Ishikawa (cell line): ENCODE data around the gene IL36G.

Source experiments
- CEBPB ChIP-seq: IDR thresholded peaks from 2 replicates; pipeline ENCODE4 v1.6.1; 2012
- CREB1 ChIP-seq: IDR thresholded peaks from 2 replicates; pipeline ENCODE4 v1.6.1; 2012; ENCODE audit warnings: low read depth
- EGR1 ChIP-seq: IDR thresholded peaks from 2 replicates; pipeline ENCODE4 v1.6.1; 2012
- EP300 ChIP-seq: IDR thresholded peaks from 2 replicates; pipeline ENCODE4 v1.6.1; 2012; ENCODE audit warnings: borderline replicate concordance
- FOXM1 ChIP-seq: IDR thresholded peaks from 2 replicates; pipeline ENCODE4 v1.6.1; 2012; ENCODE audit warnings: low read depth, borderline replicate concordance
- NFIC ChIP-seq: IDR thresholded peaks from 2 replicates; pipeline ENCODE4 v1.6.1; 2012
- RAD21 ChIP-seq: IDR thresholded peaks from 2 replicates; pipeline ENCODE4 v1.6.1; 2012; ENCODE audit warnings: low read depth
- TAF1 ChIP-seq: IDR thresholded peaks from 2 replicates; pipeline ENCODE4 v1.6.1; 2012; ENCODE audit warnings: low read depth, mild to moderate bottlenecking
- TCF12 ChIP-seq: IDR thresholded peaks from 2 replicates; pipeline ENCODE4 v1.6.1; 2012; ENCODE audit warnings: low read depth
- TEAD4 ChIP-seq: IDR thresholded peaks from 2 replicates; pipeline ENCODE4 v1.6.1; 2012
- YY1 ChIP-seq: IDR thresholded peaks from 2 replicates; pipeline ENCODE4 v1.6.1; 2012; ENCODE audit warnings: low read depth
- ZBTB7A ChIP-seq: IDR thresholded peaks from 2 replicates; pipeline ENCODE4 v1.6.1; 2012; ENCODE audit warnings: low read depth
- TF ChIP-seq, protein P1 (sequence below): IDR thresholded peaks from 2 replicates; pipeline ENCODE4 v1.6.1; 2012
- TF ChIP-seq, protein P2 (sequence below): IDR thresholded peaks from 2 replicates; pipeline ENCODE4 v1.6.1; 2012; ENCODE audit warnings: low read depth, mild to moderate bottlenecking
- TF ChIP-seq, protein P3 (sequence below): IDR thresholded peaks from 2 replicates; pipeline ENCODE4 v1.6.1; 2012

The IL36G gene

DNA sequence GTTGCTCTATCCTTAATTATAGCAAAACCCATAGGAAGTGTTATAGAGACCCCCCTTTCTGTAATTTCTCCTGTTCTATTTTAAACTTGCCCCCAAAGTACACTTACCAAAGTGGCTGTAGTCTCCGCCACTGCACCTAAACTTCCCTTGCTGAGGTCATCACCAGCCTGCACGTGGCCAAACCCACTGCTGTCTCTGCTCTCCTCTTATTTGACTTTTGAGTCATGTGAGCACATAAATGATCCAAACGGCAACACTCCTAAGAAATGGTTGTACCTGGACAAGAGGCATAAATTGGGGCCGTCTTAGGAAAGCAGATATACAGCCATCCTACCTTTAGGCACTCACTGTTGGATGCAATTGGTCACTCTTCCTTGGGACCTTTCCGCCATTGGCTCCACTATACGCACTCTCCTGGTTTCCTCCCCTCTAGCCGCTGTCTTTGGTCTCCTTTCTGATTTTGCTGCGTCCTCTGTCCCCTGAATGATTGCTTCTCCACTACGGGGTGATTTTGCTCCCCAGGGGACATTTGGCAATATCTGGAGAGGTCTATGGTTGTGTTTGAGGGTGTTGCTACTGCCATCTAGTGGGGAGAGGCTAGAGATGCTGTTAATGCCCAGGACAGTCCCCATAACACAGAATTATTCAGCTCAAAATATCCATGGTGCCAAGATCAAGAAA is 19.2 kb upstream of the IL36G start:
- TF ChIP-seq RAD21: peak; percentile 64
- TF ChIP-seq ZBTB7A: no peak

DNA sequence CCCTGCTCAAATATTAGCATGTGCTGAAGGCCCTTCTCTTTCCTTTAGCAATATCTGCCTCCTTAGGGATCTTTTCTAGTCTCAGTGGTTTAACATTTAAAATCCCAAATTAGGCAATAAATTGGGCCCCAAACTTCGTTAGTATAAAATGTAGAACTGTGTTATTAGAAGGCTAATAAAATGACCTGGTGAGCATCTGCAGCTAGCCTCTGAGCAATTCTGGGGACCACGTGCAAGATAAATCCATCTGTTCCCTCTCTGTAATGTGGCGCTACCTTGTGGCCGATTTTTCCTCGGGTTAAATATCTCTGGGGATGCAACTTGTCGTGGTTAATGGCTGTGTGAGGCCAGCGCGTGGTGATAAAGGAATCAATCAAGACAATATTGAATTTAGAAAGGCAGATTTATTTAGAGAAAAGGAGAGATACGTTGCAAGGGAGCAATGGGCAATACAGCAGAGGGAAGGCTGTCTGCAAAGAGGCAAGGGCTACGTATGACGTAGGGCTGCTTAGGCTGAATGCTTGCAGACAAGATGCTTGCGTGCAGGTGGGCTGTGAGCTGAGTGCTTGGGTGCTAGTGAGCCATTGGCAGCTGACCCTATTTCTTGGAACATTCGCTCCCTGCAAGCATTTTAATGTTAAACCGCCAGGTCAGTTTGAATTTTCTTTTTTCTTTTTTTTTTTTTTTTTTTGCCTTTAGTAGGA is 18.5 kb upstream of the IL36G start:
- TF ChIP-seq EP300 (no peak), FOXM1 (no peak), TAF1 (no peak), EGR1 (no peak)
- TF ChIP-seq, protein P1, sequence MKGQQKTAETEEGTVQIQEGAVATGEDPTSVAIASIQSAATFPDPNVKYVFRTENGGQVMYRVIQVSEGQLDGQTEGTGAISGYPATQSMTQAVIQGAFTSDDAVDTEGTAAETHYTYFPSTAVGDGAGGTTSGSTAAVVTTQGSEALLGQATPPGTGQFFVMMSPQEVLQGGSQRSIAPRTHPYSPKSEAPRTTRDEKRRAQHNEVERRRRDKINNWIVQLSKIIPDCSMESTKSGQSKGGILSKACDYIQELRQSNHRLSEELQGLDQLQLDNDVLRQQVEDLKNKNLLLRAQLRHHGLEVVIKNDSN: no peak

DNA sequence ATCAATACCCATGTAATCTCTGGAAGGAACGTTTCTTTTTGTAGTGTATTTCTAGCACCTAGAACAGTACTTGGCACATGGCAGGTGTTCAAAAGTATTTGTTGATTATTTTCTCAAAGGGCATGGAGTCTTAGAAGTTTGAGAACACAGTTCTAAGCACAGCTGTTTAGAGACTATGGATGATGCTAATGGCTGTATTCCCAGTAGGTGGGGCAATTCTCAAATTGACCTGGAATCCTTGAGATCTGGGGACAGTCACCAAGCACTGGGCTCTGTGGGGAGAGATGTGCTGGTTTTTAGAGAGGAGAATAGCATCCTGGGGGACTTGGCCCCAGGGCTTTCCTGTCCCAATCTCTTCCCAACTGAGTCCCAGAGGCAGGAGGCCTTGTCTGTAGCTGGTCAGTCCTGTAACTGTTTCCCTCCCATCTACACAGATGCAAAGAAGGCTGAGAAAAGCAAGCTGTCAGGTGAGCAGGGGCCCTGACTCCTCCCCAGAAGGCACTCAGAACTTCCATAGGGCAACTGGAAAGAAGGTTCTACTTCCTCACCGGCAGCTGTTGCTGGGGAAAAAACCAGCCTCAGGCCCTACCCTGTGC is 17.5 kb upstream of the IL36G start:
- TF ChIP-seq EGR1 (no peak), YY1 (no peak), ZBTB7A (no peak), CEBPB (no peak), RAD21 (no peak), CREB1 (no peak), FOXM1 (no peak), NFIC (no peak), EP300 (no peak)

DNA sequence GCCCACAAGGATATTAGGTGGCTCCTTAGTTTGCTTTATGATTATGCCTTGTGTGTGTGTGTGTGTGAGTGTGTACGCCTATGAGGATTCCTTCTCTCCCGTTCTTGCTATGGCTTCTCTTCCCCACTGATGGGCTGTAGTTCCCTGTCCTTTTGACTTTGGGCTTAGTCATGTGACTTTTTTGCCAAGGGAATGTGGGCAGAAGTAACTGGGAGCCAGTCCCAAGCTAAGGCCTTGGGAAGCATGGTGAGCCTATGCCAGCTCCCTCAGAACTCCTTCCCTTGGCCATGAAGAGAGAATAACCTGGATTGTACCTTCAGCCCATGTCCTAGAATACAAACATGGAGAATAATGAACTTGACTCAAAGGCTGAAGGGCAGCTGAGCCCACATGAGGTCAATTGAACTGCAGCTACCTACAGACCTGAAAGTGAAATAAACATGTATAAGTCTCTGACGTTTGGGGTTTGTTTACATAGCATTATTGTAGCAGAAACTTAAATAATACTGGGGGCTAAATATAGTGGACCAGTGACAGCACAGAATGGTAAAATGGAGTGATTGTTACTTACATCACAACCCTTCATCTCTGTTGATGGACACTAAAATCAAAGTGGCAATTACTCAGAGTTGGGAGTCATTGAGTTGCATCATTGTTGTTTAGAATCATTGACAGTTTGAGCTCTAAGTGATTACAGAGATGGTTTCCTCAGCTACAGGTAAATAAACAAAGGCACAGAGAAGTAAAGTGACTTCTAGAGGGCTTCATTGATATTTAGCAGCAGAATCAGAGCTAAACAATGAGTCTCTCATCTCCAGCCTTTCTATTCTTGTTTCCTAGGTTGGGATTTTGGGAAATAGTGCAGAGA is 15.3 kb upstream of the IL36G start:
- TF ChIP-seq NFIC: no peak

DNA sequence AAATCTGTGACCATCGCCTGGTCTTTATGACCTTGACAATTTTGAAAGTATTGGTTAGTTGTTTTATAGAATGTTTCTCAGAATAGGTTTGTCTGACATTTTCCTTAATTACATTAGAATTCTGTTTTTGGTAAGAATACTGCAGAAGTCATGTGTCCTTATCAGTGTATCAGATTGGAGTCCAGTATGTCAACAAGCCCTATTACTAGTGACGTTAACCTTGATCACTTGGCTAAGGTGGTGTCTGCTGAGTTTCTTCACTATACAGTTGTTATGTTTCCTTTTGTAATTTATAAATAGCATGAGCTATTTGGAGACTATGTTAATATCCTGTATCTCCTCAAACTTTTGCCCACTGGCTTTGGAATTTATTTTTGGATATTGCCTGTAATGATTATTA is 10.8 kb upstream of the IL36G start:
- no peak for TF ChIP-seq RAD21
- no peak for TF ChIP-seq NFIC
- TF ChIP-seq, protein P2, sequence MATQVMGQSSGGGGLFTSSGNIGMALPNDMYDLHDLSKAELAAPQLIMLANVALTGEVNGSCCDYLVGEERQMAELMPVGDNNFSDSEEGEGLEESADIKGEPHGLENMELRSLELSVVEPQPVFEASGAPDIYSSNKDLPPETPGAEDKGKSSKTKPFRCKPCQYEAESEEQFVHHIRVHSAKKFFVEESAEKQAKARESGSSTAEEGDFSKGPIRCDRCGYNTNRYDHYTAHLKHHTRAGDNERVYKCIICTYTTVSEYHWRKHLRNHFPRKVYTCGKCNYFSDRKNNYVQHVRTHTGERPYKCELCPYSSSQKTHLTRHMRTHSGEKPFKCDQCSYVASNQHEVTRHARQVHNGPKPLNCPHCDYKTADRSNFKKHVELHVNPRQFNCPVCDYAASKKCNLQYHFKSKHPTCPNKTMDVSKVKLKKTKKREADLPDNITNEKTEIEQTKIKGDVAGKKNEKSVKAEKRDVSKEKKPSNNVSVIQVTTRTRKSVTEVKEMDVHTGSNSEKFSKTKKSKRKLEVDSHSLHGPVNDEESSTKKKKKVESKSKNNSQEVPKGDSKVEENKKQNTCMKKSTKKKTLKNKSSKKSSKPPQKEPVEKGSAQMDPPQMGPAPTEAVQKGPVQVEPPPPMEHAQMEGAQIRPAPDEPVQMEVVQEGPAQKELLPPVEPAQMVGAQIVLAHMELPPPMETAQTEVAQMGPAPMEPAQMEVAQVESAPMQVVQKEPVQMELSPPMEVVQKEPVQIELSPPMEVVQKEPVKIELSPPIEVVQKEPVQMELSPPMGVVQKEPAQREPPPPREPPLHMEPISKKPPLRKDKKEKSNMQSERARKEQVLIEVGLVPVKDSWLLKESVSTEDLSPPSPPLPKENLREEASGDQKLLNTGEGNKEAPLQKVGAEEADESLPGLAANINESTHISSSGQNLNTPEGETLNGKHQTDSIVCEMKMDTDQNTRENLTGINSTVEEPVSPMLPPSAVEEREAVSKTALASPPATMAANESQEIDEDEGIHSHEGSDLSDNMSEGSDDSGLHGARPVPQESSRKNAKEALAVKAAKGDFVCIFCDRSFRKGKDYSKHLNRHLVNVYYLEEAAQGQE: no peak
- no peak for TF ChIP-seq EGR1
- TF ChIP-seq, protein P1: no peak
- TF ChIP-seq, protein P3, sequence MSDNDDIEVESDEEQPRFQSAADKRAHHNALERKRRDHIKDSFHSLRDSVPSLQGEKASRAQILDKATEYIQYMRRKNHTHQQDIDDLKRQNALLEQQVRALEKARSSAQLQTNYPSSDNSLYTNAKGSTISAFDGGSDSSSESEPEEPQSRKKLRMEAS: no peak
- no peak for TF ChIP-seq YY1
- TF ChIP-seq EP300: no peak
- TF ChIP-seq ZBTB7A: no peak
- no peak for TF ChIP-seq FOXM1
- TF ChIP-seq TCF12: no peak
- TF ChIP-seq TEAD4: no peak
- no peak for TF ChIP-seq TAF1
- TF ChIP-seq CEBPB: no peak
- no peak for TF ChIP-seq CREB1

DNA sequence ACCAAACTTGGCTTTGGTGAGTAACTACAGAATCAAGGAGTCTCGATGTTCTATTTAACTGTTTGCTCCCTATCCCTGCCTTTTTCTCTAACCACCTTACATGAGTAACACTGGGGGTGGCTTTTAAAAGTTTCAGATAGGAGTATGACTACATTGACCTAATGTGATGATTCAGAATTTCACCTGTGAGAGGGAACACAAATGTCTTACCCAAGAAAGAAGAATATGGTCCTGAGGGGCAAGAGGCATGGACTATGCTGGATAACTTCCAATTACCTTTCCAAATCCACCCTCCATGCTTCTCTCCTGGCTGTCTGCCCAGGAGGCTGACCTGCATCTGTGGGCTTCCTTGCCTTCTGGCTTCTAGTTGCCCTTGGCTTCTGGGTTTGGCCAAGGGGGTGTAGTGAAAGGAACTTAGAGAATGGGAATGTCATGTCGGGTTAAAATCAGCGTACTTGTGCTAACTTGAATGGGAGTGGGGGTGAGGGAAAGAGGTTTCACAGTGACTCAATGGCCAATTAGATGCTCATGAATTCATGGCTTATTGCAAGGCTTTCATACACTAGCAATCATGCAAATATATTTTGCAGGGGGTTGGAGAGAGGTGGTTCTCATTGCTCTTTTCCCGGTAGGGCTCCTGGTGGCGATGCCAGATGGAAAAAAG is 5.3 kb upstream of the IL36G start:
- TF ChIP-seq, protein P2: no peak
- TF ChIP-seq, protein P3: no peak
- no peak for TF ChIP-seq CEBPB
- no peak for TF ChIP-seq YY1
- no peak for TF ChIP-seq TCF12
- no peak for TF ChIP-seq TEAD4
- no peak for TF ChIP-seq EGR1
- TF ChIP-seq FOXM1: no peak
- TF ChIP-seq ZBTB7A: no peak
- no peak for TF ChIP-seq TAF1
- TF ChIP-seq EP300: no peak
- no peak for TF ChIP-seq RAD21
- TF ChIP-seq, protein P1: no peak
- TF ChIP-seq CREB1: no peak
- TF ChIP-seq NFIC: no peak
